GM21447 (cell line): ENCODE results near the gene CATSPERB.
"Not testable (repeated sequence)": the region's sequence is repeated elsewhere in the genome, so short reads cannot be mapped to it uniquely, and the experiment has no call there.

ENCODE experiments used
- ATAC-seq: cut with Tn5 transposase; IDR thresholded peaks from one replicate; pipeline ENCODE4 v1.9.1; 2021; ENCODE audit not compliant: unreplicated experiment

CATSPERB gene

GRCh38 chr14:91582761-91583160 is 149.1 kb downstream of the CATSPERB start:
- ATAC-seq: no peak

GRCh38 chr14:91580876-91581577 is 150.9 kb downstream of the CATSPERB start:
- ATAC-seq: no peak

- ATAC-seq: no peak
Measured at GRCh38 chr14:91577632-91578233, 154.2 kb downstream of the CATSPERB start.

- ATAC-seq: no peak
Measured at GRCh38 chr14:91575469-91576208, 156.2 kb downstream of the CATSPERB start.

GRCh38 chr14:91573894-91574837 is 157.7 kb downstream of the CATSPERB start:
- ATAC-seq: no peak

- no peak for ATAC-seq
Measured at GRCh38 chr14:91573528-91573893, 158.4 kb downstream of the CATSPERB start.

- no peak for ATAC-seq
Measured at GRCh38 chr14:91570021-91570420, 161.9 kb downstream of the CATSPERB start.

- ATAC-seq: no peak
Measured at GRCh38 chr14:91569301-91569700, 162.6 kb downstream of the CATSPERB start.

- ATAC-seq: no peak
Measured at GRCh38 chr14:91568626-91569025, 163.3 kb downstream of the CATSPERB start.

- ATAC-seq: not testable (repeated sequence)
Measured at GRCh38 chr14:91567827-91568226, 164.1 kb downstream of the CATSPERB start.

- no peak for ATAC-seq
Measured at GRCh38 chr14:91555531-91555930, 176.4 kb downstream of the CATSPERB start.

- no peak for ATAC-seq
Measured at GRCh38 chr14:91554535-91555332, 177.2 kb downstream of the CATSPERB start.

GRCh38 chr14:91548108-91548507 is 183.8 kb downstream of the CATSPERB start:
- ATAC-seq: no peak

- no peak for ATAC-seq
Measured at GRCh38 chr14:91545946-91546716, 185.8 kb downstream of the CATSPERB start.

- ATAC-seq: no peak
Measured at GRCh38 chr14:91545204-91545603, 186.7 kb downstream of the CATSPERB start.

- ATAC-seq: no peak
Measured at GRCh38 chr14:91536327-91536726, 195.6 kb downstream of the CATSPERB start.

GRCh38 chr14:91534059-91534458 is 197.8 kb downstream of the CATSPERB start:
- ATAC-seq: not testable (repeated sequence)

GRCh38 chr14:91533623-91534022 is 198.3 kb downstream of the CATSPERB start:
- no peak for ATAC-seq
